Stimulated activated CD8-positive, alpha-beta memory T cell treated with anti-CD3 and anti-CD28 coated beads, Interleukin-4, amount 100 ng/mL, for 48 hours (primary cell): ENCODE results near the gene SUSD3.
"Not testable (repeated sequence)": the region's sequence is repeated elsewhere in the genome, so short reads cannot be mapped to it uniquely, and the experiment has no call there.

Experiments
- DNase-seq: peaks from one replicate; pipeline ENCODE4 v3.0.0-alpha.2; 2020

The SUSD3 gene

GRCh38 chr9:93114169-93114983 lies 55.9 kb downstream of the SUSD3 start:
- no peak for DNase-seq

GRCh38 chr9:93114984-93115335 lies 56.5 kb downstream of the SUSD3 start:
- no peak for DNase-seq

GRCh38 chr9:93115486-93116071 lies 57.1 kb downstream of the SUSD3 start:
- DNase-seq, result no peak

- DNase-seq, result no peak
These were observed 57.8 kb downstream of the SUSD3 start for GRCh38 chr9:93116072-93116961.

GRCh38 chr9:93117521-93117920 lies 59.0 kb downstream of the SUSD3 start:
- DNase-seq, result not testable (repeated sequence)

GRCh38 chr9:93117924-93118862 lies 59.7 kb downstream of the SUSD3 start:
- DNase-seq, result no peak

GRCh38 chr9:93118863-93119702 lies 60.6 kb downstream of the SUSD3 start:
- DNase-seq, result no peak

GRCh38 chr9:93119703-93119952 lies 61.1 kb downstream of the SUSD3 start:
- no peak for DNase-seq

- DNase-seq, result peak; percentile 48
These were observed 61.7 kb downstream of the SUSD3 start for GRCh38 chr9:93119953-93120845.

GRCh38 chr9:93120846-93121315 lies 62.4 kb downstream of the SUSD3 start:
- no peak for DNase-seq

- DNase-seq, result no peak
These were observed 63.1 kb downstream of the SUSD3 start for GRCh38 chr9:93121316-93122241.

- no peak for DNase-seq
These were observed 64.3 kb downstream of the SUSD3 start for GRCh38 chr9:93122721-93123221.

- no peak for DNase-seq
These were observed 65.2 kb downstream of the SUSD3 start for GRCh38 chr9:93123561-93124283.

- DNase-seq, result no peak
These were observed 66.3 kb downstream of the SUSD3 start for GRCh38 chr9:93124793-93125192.

GRCh38 chr9:93125331-93125894 lies 66.9 kb downstream of the SUSD3 start:
- DNase-seq, result no peak

GRCh38 chr9:93126151-93126781 lies 67.8 kb downstream of the SUSD3 start:
- no peak for DNase-seq

GRCh38 chr9:93126825-93127368 lies 68.4 kb downstream of the SUSD3 start:
- DNase-seq, result no peak
